ENCODE results near the gene NR2F1. TPM values are rescaled to one million over a fixed set of nuclear protein-coding genes. Genes with fewer than 3 reads are reported as not detected.
A peak's percentile ranks its signal among the peaks of the same experiment; 100 is the strongest.

The NR2F1 gene
- total RNA-seq, 2 experiments from 2014 or later: not detected

GRCh38 chr5:93573354-93574351 is 9.4 kb upstream of the NR2F1 start:
- ChIA-PET CTCF (no interaction called here), POLR2A (no interaction called here)
- Mint-ChIP-seq H3K4me1 (peaks cover 9% of the 10 kb centered on the region), H3K9me3 (no peaks in the 10 kb centered on the region), H3K4me3 (peak overlapping the region; percentile 39), H3K36me3 (ENCODE audit: low read depth) (no peaks in the 10 kb centered on the region), H3K27ac (no peak overlapping the region), H3K27me3 (peaks cover 94% of the 10 kb centered on the region)
- no peak for DNase-seq

GRCh38 chr5:93574491-93575305 is 8.3 kb upstream of the NR2F1 start:
- peaks cover 10% of the 10 kb centered on the region for H3K4me1 Mint-ChIP-seq
- no peak overlapping the region for H3K27ac Mint-ChIP-seq
- no peaks in the 10 kb centered on the region for H3K9me3 Mint-ChIP-seq
- no peaks in the 10 kb centered on the region for H3K36me3 Mint-ChIP-seq (ENCODE audit: low read depth)
- no peak for DNase-seq
- H3K4me3 Mint-ChIP-seq: no peak overlapping the region
- POLR2A ChIA-PET: no interaction called here
- H3K27me3 Mint-ChIP-seq: peaks cover 88% of the 10 kb centered on the region
- CTCF ChIA-PET: interaction anchor here (1.3 kb wide), 1 partner anchor 227 kb away, joined by 3 read pairs; no protein-coding TSS in a partner anchor

GRCh38 chr5:93575461-93576414 is 7.3 kb upstream of the NR2F1 start:
- CTCF ChIA-PET: interaction anchor here (1.3 kb wide), 1 partner anchor 225 kb away, joined by 3 read pairs; no protein-coding TSS in a partner anchor

GRCh38 chr5:93576994-93577853 is 5.8 kb upstream of the NR2F1 start:
- H3K4me1 Mint-ChIP-seq: peaks cover 19% of the 10 kb centered on the region
- DNase-seq: no peak
- no peaks in the 10 kb centered on the region for H3K9me3 Mint-ChIP-seq
- no peak overlapping the region for H3K27ac Mint-ChIP-seq
- H3K36me3 Mint-ChIP-seq (ENCODE audit: low read depth): no peaks in the 10 kb centered on the region
- no peak overlapping the region for H3K4me3 Mint-ChIP-seq
- POLR2A ChIA-PET: no interaction called here
- peaks cover 78% of the 10 kb centered on the region for H3K27me3 Mint-ChIP-seq
- CTCF ChIA-PET: no interaction called here

More at GRCh38 chr5:93575461-93576414, 7.3 kb upstream of the NR2F1 start:
- Mint-ChIP-seq H3K27ac (no peak overlapping the region), H3K9me3 (no peaks in the 10 kb centered on the region), H3K27me3 (peaks cover 91% of the 10 kb centered on the region), H3K4me1 (peaks cover 19% of the 10 kb centered on the region), H3K36me3 (ENCODE audit: low read depth) (no peaks in the 10 kb centered on the region), H3K4me3 (no peak overlapping the region)
- POLR2A ChIA-PET: no interaction called here
- DNase-seq: no peak

- peaks cover 69% of the 10 kb centered on the region for H3K27me3 Mint-ChIP-seq
- H3K9me3 Mint-ChIP-seq: no peaks in the 10 kb centered on the region
- no peak overlapping the region for H3K4me3 Mint-ChIP-seq
- ChIA-PET CTCF (interaction anchor here (1.7 kb wide), 1 partner anchor 223 kb away, joined by 5 read pairs; no protein-coding TSS in a partner anchor), POLR2A (no interaction called here)
- no peak for DNase-seq
- H3K4me1 Mint-ChIP-seq: peaks cover 16% of the 10 kb centered on the region
- no peak overlapping the region for H3K27ac Mint-ChIP-seq
- no peaks in the 10 kb centered on the region for H3K36me3 Mint-ChIP-seq (ENCODE audit: low read depth)
These were observed 4.9 kb upstream of the NR2F1 start for GRCh38 chr5:93577854-93578812.

GRCh38 chr5:93578813-93579691 is 4.0 kb upstream of the NR2F1 start:
- Mint-ChIP-seq H3K27me3 (peaks cover 60% of the 10 kb centered on the region), H3K4me3 (no peak overlapping the region), H3K4me1 (peaks cover 17% of the 10 kb centered on the region), H3K9me3 (no peaks in the 10 kb centered on the region), H3K27ac (no peak overlapping the region), H3K36me3 (ENCODE audit: low read depth) (no peaks in the 10 kb centered on the region)
- no peak for DNase-seq
- ChIA-PET POLR2A (no interaction called here), CTCF (interaction anchor here (1.7 kb wide), 1 partner anchor 222 kb away, joined by 5 read pairs; no protein-coding TSS in a partner anchor)

GRCh38 chr5:93579692-93580062 is 3.3 kb upstream of the NR2F1 start:
- Mint-ChIP-seq H3K27ac (no peak overlapping the region), H3K9me3 (no peaks in the 10 kb centered on the region), H3K4me1 (peaks cover 17% of the 10 kb centered on the region), H3K27me3 (peaks cover 55% of the 10 kb centered on the region), H3K4me3 (no peak overlapping the region), H3K36me3 (ENCODE audit: low read depth) (no peaks in the 10 kb centered on the region)
- DNase-seq: no peak
- ChIA-PET CTCF (no interaction called here), POLR2A (no interaction called here)

- Mint-ChIP-seq H3K9me3 (no peaks in the 10 kb centered on the region), H3K27me3 (peaks cover 50% of the 10 kb centered on the region), H3K27ac (no peak overlapping the region), H3K4me3 (peak overlapping the region; percentile 66), H3K4me1 (peaks cover 19% of the 10 kb centered on the region), H3K36me3 (ENCODE audit: low read depth) (no peaks in the 10 kb centered on the region)
- no peak for DNase-seq
- CTCF ChIA-PET: interaction anchor here (1.2 kb wide), 1 partner anchor 17 kb away, joined by 3 read pairs; no protein-coding TSS in a partner anchor
- POLR2A ChIA-PET: interaction anchor here (0.7 kb wide), 1 partner anchor 1980 kb away, joined by 3 read pairs; no protein-coding TSS in a partner anchor
These were observed 2.7 kb upstream of the NR2F1 start for GRCh38 chr5:93580063-93580926.

GRCh38 chr5:93580927-93581445 is 2.0 kb upstream of the NR2F1 start, which contains the start of gene NR2F1-AS1:
TSS of gene NR2F1-AS1 (minus strand) at chr5:93581219.
- CTCF ChIA-PET: interaction anchor here (1.2 kb wide), 1 partner anchor 16 kb away, joined by 3 read pairs; no protein-coding TSS in a partner anchor
- peaks cover 49% of the 10 kb centered on the region for H3K27me3 Mint-ChIP-seq
- H3K27ac Mint-ChIP-seq: no peak within 1 kb of the TSS
- peak within 1 kb of the TSS; percentile 66 for H3K4me3 Mint-ChIP-seq
- H3K36me3 Mint-ChIP-seq (ENCODE audit: low read depth): peaks cover 2% of the 10 kb centered on the region
- POLR2A ChIA-PET: interaction anchor here (0.7 kb wide), 1 partner anchor 1981 kb away, joined by 3 read pairs; no protein-coding TSS in a partner anchor
- H3K9me3 Mint-ChIP-seq: no peaks in the 10 kb centered on the region
- peaks cover 24% of the 10 kb centered on the region for H3K4me1 Mint-ChIP-seq
- no peak for DNase-seq
